Hindlimb muscle (tissue), 1 donor: ENCODE data around the gene INPP5A. TPM values are rescaled to one million over a fixed set of nuclear protein-coding genes. Genes with fewer than 3 reads are reported as not detected.
"Not testable (repeated sequence)": the region's sequence is repeated elsewhere in the genome, so short reads cannot be mapped to it uniquely, and the experiment has no call there.

Experiments
- DNase-seq: peaks from one replicate; pipeline ENCODE4 v3.0.0-alpha.2; 2013
- polyA plus RNA-seq: library from polyadenylated mRNA; unstranded; fragments of 120-200 nt; gene quantifications from one replicate; pipeline ENCODE4 v1.2.1, GENCODE V29; 2013; ENCODE audit not compliant: insufficient read length

The INPP5A gene
- polyA plus RNA-seq, 1 donor, result 57.4 TPM

DNA sequence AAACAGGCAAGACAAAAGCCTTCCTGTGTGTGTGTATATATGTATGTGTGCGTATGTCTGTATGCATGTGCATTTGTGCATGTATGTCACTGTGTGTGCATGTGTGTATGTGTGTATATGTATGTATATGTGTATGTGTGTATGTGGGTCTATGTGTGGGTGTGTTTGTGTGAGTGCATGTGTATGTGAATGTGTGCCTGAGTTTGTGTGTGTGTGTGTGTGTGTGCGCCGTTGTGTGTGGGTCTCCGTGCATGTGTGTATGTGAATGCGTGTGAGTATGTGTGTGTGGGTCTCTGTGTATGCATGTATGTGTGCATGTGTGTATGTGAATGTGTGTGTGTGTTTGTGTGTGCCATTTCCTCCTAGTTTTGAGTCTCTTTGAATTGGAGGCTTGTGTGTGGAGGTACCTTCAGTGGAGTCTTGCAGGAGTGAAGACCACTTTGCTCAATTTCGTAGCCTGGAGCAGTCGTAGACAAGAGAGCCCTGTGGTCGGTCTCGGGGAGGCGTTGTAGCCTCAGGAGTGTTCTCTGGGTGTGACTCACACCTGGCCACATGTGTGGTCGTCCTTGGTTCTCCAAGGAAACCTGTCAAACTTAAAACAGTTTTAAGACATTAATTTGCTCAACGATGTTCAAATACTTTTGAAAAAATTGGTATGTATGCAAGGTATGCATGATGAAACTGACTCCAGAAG lies 28.1 kb downstream of the INPP5A start:
- DNase-seq, result no peak

DNA sequence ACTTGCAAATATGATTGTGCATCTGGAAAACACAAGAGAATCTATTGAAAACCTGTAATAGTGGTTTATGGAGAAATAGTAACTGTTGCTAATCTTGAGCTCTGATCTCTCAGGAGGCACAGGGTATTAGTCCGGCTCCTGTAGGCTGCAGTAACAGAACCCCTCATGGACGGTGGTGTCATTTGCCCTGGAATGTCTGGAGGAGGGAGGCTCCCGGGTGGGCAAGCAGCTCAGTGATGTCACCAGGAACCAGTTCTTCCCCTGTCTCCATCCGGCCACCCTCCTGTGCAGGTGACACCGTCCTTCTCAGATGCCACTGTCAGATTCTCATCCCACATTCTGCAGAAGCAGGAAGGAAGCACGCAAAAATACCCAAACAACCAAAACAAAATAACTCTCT lies 29.3 kb downstream of the INPP5A start:
- no peak for DNase-seq

GRCh38 chr10:132570265-132570664 lies 32.7 kb downstream of the INPP5A start:
- DNase-seq, result no peak

DNA sequence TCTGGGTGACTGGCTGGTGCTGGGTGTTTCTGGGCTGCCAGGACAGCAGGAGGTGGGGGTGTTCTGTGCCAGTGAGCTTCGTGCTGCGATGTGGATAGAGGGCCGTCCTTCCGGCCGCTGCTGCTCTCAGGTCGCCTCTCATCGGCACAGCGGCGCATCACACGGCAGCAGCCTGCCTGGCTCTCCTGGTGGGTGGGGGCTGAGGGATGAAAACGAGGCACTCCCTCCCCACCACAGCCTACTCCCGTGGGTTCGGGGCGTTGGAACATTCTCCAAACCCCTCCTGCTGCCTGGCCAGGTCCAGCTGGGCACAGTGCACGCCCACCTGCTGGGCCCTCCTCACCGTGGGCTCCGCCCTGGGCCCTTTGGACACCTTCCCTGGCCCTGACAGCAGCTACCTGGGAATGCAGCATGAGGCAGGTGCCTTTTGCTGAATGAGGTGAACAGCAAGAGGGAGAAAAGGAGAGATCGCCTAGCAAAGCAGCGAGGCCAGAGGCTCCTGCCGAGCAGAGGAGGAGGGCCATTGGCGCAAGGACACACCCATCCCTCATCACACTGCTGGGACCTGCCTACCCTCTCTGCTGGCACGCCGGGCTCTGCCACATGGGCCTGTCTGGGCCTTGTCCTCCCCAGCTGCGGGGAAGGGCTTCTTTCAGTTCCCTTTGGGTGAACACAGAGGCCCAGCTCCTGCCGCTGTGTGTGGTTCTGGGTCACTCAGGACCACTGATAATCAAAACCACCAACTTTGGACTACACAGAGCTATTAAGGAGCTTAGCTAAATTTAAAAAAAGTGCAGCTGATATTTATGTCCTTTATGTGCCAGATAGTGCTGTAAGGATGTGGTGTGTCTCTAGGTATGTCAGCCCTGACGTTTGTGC lies 33.4 kb downstream of the INPP5A start:
- DNase-seq, result no peak

DNA sequence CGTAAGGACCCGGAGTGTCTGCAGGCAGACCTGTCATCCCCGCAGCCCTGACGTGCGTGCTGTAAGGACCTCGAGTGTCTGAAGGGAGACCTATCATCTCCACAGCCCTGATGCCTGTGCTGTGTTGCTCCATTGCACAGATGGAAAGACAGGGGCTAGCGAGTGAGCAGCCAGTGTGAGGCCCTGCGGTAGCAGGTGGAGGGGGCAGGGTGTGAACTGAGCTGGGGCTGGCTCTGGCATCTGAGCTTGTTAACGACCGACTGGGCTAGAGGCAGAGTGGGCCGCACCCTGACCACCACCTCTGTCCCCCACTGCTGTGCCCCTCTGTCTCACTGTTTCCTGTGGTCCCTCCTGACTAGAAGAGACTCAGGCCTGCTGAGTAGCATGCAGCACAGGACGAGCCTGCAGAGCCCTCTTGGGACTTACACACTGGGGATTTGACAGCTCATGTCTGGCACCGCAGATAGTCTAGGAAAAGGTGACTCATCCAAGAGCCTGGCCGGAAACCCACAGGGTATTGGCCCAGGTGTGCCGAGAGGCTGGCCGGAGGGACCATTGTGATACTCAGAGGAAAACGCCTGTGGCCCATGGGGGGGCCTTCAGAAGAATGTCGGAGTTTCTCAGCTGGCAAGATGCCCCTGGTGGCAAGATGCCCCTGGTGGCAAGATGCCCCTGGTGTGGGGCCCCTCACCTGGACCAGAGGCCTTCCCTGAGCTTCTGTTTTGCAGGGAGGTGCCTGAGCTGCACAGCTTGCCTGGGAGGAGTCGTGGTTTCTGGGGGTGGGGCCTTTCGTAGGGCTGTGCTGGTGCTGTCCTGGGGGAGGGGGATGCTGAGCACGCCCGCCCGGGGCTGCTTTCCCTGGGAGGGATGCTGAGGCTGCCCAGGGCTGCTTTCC lies 34.3 kb downstream of the INPP5A start:
- no peak for DNase-seq

- no peak for DNase-seq
These were observed 35.0 kb downstream of the INPP5A start for GRCh38 chr10:132572545-132572937.

GRCh38 chr10:132572946-132573345 lies 35.4 kb downstream of the INPP5A start:
- not testable (repeated sequence) for DNase-seq

DNA sequence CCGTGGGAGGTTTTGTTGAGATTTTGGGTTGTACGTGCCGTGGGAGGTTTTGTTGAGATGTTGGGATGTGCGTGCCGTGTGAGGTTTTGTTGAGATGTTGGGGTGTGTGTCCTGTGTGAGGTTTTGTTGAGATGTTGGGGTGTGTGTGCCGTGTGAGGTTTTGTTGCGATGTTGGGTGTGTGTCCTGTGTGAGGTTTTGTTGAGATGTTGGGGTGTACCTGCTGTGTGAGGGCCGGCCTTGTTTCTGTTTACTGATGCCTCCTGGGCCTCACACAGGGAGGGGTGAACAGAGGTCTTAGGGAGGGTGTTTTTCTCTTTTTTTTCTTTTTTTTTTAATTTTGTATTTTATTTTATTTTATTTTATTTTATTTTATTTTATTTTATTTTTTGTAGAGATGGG lies 36.7 kb downstream of the INPP5A start:
- DNase-seq, result no peak

DNA sequence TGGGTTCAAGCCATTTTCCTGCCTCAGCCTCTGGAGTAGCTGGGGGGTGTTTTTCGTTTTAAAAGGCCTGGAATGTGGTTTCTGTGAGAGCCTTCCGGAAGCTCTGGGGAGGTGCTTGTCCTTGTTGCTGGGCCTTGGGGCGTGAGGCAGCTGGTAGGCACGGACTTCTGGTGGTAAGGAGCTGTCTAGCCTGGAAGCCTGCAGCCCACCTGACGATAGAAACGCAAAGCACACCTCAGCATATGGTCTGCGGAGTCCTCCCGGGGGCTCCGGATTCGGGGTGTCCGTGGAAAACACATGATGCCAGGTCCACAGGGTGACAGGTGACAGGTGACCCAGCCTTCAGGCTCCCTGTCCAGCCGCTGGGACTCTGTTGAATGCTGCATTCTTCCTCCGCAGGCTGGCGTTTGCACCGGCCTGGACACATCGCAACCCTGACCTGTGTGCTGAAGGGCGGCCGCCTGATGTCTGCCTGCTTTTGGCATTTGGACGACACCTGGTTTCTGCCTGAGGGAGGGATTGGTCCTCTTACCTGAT lies 37.3 kb downstream of the INPP5A start:
- DNase-seq, result no peak

DNA sequence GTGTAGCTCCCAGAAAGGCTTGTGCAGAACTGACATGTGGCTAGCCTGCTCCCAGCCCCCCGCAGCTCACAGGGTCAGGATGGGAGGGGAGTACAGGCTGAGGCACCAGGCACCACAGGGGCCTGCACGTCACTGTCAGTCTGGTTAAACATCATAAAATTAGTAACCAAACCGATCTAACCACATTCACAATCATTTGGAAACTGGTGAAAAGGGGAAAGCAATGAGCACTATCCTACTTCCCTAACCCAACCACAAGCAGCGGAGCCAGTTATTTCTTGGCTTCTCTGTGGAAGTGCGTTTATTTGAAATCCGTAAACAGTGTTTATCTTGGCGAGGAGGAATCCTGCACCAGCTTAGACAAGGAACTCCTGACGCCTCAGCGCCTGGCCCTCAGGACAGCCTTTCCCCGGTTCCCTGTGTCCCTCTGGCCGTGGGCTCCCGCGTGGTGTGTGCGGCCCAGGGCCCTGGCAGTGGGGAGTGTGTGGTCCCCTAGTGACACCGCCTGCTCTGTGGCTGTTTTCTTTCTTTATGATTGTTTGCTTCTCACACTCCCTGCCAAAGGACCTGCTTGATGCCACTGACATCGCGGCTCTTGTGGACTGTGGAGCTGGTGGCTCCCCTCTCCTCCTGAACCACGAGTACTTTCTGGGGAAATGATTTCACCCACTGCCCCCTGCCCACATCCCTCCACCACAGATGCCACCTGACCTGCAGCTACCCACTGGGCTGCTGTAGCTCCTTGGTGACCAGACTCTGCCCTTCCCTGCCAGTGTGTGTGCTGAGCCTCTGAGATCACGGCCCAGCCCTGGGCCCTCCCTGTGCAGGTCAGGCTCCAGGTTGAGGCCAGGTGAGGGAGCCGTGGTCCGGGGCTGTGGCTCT lies 38.0 kb downstream of the INPP5A start:
- DNase-seq, result peak; percentile 43

DNA sequence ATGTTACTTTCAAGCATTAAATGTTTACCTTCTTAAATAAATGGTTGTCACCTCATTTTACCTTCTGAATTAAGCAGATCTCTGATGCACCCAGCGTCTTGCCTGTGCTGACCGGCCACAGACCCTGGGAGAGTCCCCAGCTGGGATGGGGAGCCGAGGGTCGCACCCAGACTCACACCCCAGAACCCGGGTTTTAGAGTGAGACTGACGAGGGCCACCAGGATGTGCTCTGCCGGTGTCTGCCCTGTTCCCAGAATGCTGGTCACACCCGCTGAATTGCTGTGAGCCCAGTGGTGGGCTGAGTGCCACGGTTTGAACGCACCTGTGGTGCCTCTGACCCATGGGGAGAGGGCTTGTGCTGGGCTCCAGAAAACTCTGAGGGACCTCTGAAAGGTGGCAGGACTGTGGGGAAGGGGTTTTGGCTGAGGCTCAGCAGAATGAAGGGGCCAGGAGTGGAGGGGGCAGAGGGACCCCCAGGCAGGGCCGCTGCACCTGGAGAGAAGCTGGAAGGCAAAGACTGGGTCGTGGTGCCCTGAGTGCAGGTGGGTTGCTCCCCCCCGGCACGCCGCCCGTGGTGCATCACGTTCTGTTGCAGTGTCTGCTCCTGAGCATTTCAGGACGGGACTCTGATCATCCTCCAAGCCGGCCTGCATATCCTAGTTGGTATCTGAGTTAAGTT lies 39.2 kb downstream of the INPP5A start:
- no peak for DNase-seq

GRCh38 chr10:132577350-132578003 lies 39.9 kb downstream of the INPP5A start:
- no peak for DNase-seq

GRCh38 chr10:132578287-132578951 lies 40.8 kb downstream of the INPP5A start:
- DNase-seq, result no peak

DNA sequence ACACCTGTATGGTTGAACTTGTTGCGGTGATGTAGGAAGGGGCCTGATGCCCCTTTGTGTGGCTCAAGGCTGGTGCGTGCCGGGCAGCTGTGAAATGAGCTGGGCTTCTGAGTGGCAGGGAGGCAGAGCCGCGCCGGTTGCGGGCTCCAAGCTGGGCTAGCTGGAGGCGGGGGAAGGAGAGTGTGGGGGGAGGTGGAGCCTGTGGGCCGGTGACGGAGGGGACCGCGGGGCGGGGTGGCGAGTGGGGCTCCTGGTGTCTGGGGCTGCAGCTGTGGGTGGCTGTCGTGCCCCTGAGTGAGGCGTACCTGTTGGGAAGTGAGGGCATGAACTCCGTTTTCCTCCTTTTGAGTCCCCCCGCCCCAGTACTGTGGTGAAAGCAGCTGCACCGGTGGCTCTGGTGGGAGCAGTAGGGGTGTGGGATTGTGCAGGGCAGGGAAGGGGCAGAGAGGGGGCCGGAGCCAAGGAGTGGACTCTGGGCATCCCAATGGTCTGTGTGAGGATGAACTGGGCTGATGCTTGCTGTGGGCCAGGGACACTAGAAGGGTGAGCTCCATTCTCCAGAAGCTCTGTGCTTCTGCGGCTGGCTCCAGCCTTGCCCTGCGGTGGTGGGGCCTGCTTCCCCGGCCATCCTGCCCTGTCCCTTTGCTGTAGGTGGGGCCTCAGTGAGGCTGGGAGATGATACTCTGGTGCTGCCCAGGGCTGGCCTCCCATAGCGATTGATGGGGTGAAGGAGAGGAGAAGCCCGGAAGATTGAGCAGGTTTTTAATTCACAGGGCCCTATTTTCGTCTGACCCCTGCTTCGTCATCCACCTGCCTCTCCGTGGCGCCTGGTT lies 41.7 kb downstream of the INPP5A start:
- DNase-seq, result no peak

DNA sequence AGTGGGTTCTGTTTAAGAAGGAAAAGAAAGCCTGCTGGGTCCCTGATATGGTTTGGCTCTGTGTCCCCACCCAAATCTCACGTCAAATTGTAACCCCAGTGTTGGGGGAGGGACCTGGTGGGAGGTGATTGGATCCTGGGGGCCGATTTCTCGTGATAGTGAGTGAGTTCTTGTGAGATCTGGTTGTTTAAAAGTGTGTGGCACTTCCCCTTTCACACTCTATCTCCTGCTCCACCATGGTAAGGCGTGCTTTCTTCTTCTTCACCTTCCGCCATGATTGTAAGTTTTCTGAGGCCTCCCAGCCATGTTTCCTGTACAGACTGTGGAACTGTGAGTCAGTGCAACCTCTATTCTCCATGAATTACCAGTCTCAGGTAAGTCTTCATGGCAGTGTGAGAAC lies 42.6 kb downstream of the INPP5A start:
- DNase-seq, result no peak

GRCh38 chr10:132580617-132581016 lies 43.0 kb downstream of the INPP5A start:
- no peak for DNase-seq

- no peak for DNase-seq
These were observed 44.5 kb downstream of the INPP5A start for GRCh38 chr10:132582137-132582536.

DNA sequence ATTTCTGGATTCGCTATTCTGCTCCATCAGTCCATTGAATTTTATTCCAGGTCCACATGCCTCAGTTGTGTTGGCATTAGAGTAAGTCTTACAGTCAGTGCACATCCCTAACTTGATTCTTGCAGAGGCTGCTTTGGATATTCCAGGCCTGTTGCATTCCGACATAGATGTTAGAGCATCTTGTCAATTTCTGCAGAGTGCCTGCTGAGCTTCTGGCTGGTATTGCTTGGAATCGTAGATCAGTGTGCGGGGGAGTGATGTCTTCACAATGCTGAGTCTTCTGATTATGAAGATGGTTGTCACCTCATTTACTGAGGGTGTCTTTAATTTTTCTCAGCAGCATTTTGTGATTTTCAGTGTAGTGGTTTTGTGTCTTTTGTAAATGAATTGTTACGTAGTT lies 45.2 kb downstream of the INPP5A start:
- no peak for DNase-seq

GRCh38 chr10:132583456-132583855 lies 45.9 kb downstream of the INPP5A start:
- no peak for DNase-seq
